Activated naive CD4-positive, alpha-beta T cell treated with Interleukin-2 at 50 U/mL for 16 hours (primary cell): ENCODE data around the gene PSORS1C2.
A peak's percentile ranks its signal among the peaks of the same experiment; 100 is the strongest.

Experiments
- DNase-seq: peaks from one replicate; pipeline ENCODE4 v3.0.0-alpha.2; 2020

PSORS1C2 gene

DNA sequence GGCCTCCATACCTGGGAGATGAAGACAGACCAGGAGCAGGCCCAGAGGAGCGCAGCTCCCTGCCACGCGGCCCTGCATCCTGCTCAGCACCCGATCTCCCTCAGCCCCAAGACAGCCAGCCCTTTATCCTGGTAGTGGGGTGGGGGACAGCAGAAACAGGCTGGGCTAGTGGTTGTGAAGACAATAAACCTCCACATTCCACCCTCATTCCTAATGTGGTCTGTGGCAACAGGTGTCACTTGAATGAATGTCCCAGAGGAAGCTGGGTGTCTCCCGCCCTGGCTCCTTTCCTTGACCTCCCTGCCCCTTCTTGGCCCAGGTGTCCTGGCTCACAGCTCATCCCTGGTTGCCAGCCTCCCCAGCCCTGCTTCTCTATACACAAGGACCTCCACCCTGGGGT lies 26.4 kb downstream of the PSORS1C2 start, which contains the start of gene C6orf15:
C6orf15 (minus strand) TSS at position 98 of the 400 bp plus-strand sequence; CDS start at position 78, 20 bp downstream.
- DNase-seq, result no peak

DNA sequence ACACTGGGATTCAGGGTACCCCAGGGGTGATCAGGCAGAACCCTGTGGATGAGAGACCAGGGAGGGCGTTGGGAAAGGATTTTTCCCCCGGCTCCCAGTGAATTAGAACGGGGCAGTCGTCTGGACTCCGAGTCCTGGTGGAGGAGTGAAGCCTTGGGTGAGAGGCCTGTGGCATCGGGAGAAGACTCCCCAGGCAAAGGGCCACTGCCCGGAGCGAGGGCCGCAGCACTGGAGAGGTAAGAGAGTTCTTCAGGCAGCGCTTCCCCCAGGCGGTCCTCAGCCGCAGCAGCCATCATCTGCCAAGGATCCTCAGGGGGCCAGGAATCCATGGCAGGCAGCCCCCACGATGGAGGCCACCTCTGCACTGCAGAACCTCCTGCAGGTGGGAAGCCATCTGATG lies 27.2 kb downstream of the PSORS1C2 start:
- no peak for DNase-seq

GRCh38 chr6:31110825-31111582 lies 27.9 kb downstream of the PSORS1C2 start:
- DNase-seq, result no peak

DNA sequence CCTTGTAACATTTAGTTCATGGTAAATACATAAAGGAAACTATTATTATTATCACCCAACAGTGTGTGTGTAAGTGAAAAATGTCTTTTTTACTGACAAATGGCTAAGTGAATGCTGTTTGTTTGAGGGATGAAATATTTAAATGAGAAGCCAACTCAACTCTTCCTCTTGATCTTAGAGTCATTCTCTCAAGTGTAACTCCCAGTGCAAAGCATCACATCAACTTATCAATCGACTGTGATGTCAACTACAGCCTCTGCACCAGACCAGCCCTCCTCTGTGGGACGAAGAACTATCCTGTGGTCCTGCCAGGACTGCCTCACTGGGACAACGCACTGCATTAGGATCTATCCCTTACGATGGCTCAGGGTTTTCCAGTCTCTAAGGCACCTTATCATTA lies 31.8 kb downstream of the PSORS1C2 start:
- no peak for DNase-seq

DNA sequence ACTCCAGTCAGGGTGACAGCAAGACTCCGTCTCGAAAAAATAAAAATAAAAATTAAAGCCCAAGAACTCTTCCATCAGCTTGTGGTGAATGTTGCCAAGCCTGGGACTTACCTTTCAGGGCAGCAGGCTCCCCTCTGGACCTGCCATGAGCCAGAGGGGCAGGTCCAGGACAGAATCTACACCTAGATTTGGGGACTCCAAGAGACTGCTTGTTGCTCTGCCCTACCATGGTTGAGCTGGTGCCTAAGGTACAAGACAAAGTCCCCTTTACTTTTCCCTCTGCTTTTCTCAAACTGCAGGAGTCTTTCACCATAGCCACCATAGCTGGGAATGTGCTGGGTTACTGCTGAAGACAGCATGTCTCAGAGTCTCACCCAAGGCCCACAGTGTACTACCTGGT lies 35.7 kb downstream of the PSORS1C2 start:
- DNase-seq, result no peak

DNA sequence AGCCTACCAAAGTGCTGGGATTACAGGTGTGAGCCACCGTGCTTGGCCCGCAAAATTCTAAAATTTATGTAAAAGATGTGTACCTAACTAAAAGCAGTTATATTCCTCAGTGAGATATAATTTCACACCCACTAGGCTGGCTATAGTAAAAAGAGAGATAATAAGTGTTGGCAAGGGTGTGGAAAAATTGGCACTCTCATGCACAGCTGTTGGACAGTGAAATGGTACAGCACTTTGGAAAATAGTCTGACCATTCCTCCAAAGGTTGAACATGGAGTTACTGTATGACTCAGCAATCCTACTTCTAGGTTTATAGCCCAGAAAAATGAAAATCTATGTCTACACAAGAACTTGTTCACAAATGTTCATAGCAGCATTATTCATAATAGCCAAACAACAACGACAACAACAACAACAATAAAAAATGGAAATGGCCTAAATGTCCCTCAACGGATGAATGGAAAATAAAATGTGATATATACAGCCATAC lies 40.4 kb downstream of the PSORS1C2 start:
- DNase-seq, result no peak

- no peak for DNase-seq
Observed at GRCh38 chr6:31096656-31097055, 42.2 kb downstream of the PSORS1C2 start.

- DNase-seq, result no peak
Observed at GRCh38 chr6:31096215-31096614, 42.7 kb downstream of the PSORS1C2 start.

GRCh38 chr6:31094389-31094881 lies 44.4 kb downstream of the PSORS1C2 start:
- DNase-seq, result peak; percentile 22

- no peak for DNase-seq
Observed at GRCh38 chr6:31092769-31093505, 45.9 kb downstream of the PSORS1C2 start.

- DNase-seq, result no peak
Observed at GRCh38 chr6:31092238-31092637, 46.6 kb downstream of the PSORS1C2 start.

- no peak for DNase-seq
Observed at GRCh38 chr6:31091680-31092079, 47.2 kb downstream of the PSORS1C2 start.

DNA sequence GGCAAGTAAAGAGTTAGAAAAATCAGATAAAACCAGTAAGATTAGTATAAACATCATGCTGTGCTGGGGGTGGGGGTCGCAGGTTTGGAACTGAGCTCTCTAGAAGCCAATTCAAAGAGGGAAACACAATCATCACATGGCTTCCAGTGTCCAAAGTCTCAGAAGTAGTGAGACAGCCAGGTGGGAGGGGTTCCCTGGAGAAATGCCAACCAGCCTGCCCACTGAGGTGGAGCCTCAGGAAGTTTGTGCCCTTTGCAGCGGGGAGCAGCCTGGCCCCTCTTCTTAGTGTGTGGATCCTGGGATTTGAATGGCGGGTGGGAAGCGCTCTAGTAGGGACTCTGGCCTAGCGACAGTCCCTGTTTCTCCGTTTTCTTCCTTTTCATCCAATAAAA lies 47.9 kb downstream of the PSORS1C2 start:
- no peak for DNase-seq

- DNase-seq, result no peak
Observed at GRCh38 chr6:31090275-31090972, 48.4 kb downstream of the PSORS1C2 start.
